Adrenal gland (tissue), 12 donors: ENCODE measurements around the gene RXYLT1. TPM values are rescaled to one million over a fixed set of nuclear protein-coding genes. Genes with fewer than 3 reads are reported as not detected.
"Not testable (repeated sequence)": the region's sequence is repeated elsewhere in the genome, so short reads cannot be mapped to it uniquely, and the experiment has no call there.

ENCODE experiments used
- DNase-seq, 7 donors: peaks; one replicate each; pipeline ENCODE4 v3.0.0-alpha.2; 2019 to 2020
- H3K27ac ChIP-seq, 5 donors: fragments of 200-600 bp; sonication (generic) in 4 of 5; 1 replicate in 3 of 5; 2 replicates in 2 of 5; pipeline versions ENCODE4 v1.5.1 to v1.8.0; 2016 to 2020; ENCODE audit warnings: mild to moderate bottlenecking in 1 of 5
- H3K27me3 ChIP-seq: fragments of 200-600 bp; 2 replicates; pipeline ENCODE4 v1.8.0; 2021
- H3K36me3 ChIP-seq, 2 donors: fragments of 200-600 bp; replicated peaks in 1 of 2; 1 replicate in 1 of 2; 2 replicates in 1 of 2; pipeline versions ENCODE4 v1.5.1 to v1.8.0; 2018 to 2022
- H3K4me1 ChIP-seq, 2 donors: fragments of 200-600 bp; replicated peaks in 1 of 2; 1 replicate in 1 of 2; 2 replicates in 1 of 2; pipeline versions ENCODE4 v1.5.1 to v1.8.0; 2018 to 2021
- H3K4me3 ChIP-seq, 4 donors: fragments of 200-600 bp; sonication (generic) in 3 of 4; one replicate each; pipeline ENCODE4 v1.5.1; 2016 to 2018
- H3K9me3 ChIP-seq, 3 donors: fragments of 200-600 bp; sonication (generic) in 1 of 3; replicated peaks in 1 of 3; 1 replicate in 2 of 3; 2 replicates in 1 of 3; pipeline versions ENCODE4 v1.5.1 to v1.8.0; 2016 to 2021
- POLR2A ChIP-seq, 2 donors: fragments of 450-650 bp; IDR thresholded peaks; one replicate each; pipeline ENCODE4 v1.6.1; 2017; ENCODE audit warnings: antibody characterized with exemption in 2 of 2, mild to moderate bottlenecking in 2 of 2, moderate library complexity in 1 of 2
- WGBS, 4 donors: extraction: QIAGEN DNeasy Blood & Tissue Kit in 2 of 4; methylation state at CpG; one replicate each; pipeline versions ENCODE4 v1.1.5 to v1.1.7; 2013 to 2017; 5-methylcytosine and 5-hydroxymethylcytosine counted together
- intact Hi-C, 2 donors: fragments of 100-400 bp; cut with DNase I; formaldehyde crosslinking; loops; one replicate each; pipeline versions ENCODE4 v1.14.1 to v1.15.0; 2022 to 2023
- polyA plus RNA-seq, 3 donors: library from polyadenylated mRNA; stranded (reverse); fragments of 200-250 nt in 2 of 3; fragments of 350-450 nt in 1 of 3; fragmentation: Illumina TruSeq in 1 of 3; extraction: RNeasy Lipid Tissue Mini Kit (QIAGEN cat#74804) in 1 of 3; gene quantifications; one replicate each; pipeline ENCODE4 v1.2.3, GENCODE V29; 2013 to 2014
- total RNA-seq, 9 donors: library from RNA; depleted of rRNA in 4 of 9; stranded (reverse); fragments of >200 nt in 4 of 9; fragments of 120-200 nt in 1 of 9; fragmentation: NEBNext Ultra II Directional in 1 of 9; extraction: Animal tissue kit (Norgen Biotek cat#: 25700) in 1 of 9; gene quantifications; one replicate each; pipeline versions ENCODE4 v1.1.0 to v1.2.4, GENCODE V29; 2013 to 2023
- TF ChIP-seq, protein P1 (sequence below), 6 experiments: fragments of 450-650 bp in 4 of 6; fragments of 200-600 bp in 2 of 6; sonication (generic) in 1 of 6; IDR thresholded peaks; 1 replicate in 5 of 6; 2 replicates in 1 of 6; pipeline versions ENCODE4 v1.5.1 to v1.8.0; 2016 to 2021; ENCODE audit warnings: antibody characterized with exemption in 6 of 6, mild to moderate bottlenecking in 2 of 6, moderate library complexity in 1 of 6
- donor health status: healthy with polysubstance abuse.
- donor health status: Bipolar disorder and iron deficiency.
- donor health status: DM: yes; HTN: yes; CAD: no.
- donor health status: DM: no; HTN: no; CAD: no.
- donor health status: DM: no; HTN: no; CAD: no.
- donor health status: DM: yes; HTN: yes; CAD: no.

Gene RXYLT1
- total and polyA plus RNA-seq, 12 donors: 13.9 to 44.9 (median 26.3) TPM

DNA sequence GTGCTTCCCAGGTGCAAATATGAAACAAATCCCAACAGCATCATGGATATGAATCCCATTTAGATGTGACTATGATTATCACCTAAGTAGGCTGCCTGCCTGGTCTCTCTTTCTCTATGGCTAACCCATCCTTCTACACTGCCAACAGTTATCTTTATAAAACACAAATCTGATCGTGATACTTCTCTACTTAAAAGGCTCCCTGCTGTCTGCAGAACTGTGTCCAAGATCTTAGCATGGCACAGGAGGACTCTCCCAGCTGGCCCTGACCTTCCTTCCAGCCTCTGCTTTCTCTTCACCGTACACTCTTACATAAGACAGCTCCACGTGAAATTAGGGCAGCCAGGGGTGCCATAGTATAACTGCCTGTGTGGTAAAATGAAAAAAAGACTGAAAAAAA, 61.3 kb downstream of the RXYLT1 start:
- peak in 2 of 7 donors; percentile 39 to 47 for DNase-seq
- TF ChIP-seq, protein P1, sequence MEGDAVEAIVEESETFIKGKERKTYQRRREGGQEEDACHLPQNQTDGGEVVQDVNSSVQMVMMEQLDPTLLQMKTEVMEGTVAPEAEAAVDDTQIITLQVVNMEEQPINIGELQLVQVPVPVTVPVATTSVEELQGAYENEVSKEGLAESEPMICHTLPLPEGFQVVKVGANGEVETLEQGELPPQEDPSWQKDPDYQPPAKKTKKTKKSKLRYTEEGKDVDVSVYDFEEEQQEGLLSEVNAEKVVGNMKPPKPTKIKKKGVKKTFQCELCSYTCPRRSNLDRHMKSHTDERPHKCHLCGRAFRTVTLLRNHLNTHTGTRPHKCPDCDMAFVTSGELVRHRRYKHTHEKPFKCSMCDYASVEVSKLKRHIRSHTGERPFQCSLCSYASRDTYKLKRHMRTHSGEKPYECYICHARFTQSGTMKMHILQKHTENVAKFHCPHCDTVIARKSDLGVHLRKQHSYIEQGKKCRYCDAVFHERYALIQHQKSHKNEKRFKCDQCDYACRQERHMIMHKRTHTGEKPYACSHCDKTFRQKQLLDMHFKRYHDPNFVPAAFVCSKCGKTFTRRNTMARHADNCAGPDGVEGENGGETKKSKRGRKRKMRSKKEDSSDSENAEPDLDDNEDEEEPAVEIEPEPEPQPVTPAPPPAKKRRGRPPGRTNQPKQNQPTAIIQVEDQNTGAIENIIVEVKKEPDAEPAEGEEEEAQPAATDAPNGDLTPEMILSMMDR (IDR thresholded peaks at IDR 0.05): no peak
- TF ChIP-seq POLR2A (IDR thresholded peaks at IDR 0.05): no peak
- intact Hi-C loops: loop anchor here (10.0 kb wide), 2 partner anchors 74 to 104 kb away; no protein-coding TSS in a partner anchor

DNA sequence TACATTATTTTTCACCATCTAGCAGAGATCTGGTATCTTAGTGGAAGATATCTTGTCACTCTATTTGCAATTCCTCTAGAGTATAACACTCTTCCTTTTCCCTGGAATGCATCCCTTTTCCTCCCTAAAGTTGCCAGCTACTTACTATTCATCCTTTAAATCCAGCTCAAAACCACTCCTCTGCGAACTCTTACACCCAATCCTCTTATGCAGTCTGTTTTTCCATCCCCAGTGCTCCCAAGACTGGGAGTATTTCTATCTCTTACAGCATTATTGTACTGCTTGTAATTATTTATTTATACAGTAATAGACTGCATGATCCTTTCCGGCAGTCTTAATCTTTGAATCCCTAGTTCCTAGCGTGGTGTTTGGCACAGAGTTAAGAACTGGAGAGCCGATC, 61.9 kb downstream of the RXYLT1 start:
- Histone ChIP-seq H3K4me1 (peaks cover 3 to 11% of the 10 kb centered on the region in 2 donors), H3K27me3 (no peaks in the 10 kb centered on the region), H3K27ac (peak overlapping the region in 1 of 5 donors; percentile 15), H3K4me3 (no peak overlapping the region), H3K9me3 (no peaks in the 10 kb centered on the region), H3K36me3 (no peaks in the 10 kb centered on the region)
- intact Hi-C loops: loop anchor here (10.0 kb wide), 2 partner anchors 73 to 103 kb away; no protein-coding TSS in a partner anchor
- TF ChIP-seq, protein P1 (IDR thresholded peaks at IDR 0.05): no peak
- no peak for TF ChIP-seq POLR2A (IDR thresholded peaks at IDR 0.05)
- WGBS, 4 donors: 62 to 76% (median 71%) methylated on average over 4 of the region's 4 CpGs
- no peak for DNase-seq

More for the DNA sequence above, 61.3 kb downstream of the RXYLT1 start:
- H3K27ac ChIP-seq: peak overlapping the region in 1 of 5 donors; percentile 15
- H3K4me3 ChIP-seq: no peak overlapping the region
- whole genome bisulfite sequencing, 4 donors: 30 to 46% (median 35%) methylated on average over 3 of the region's 3 CpGs
- no peaks in the 10 kb centered on the region for H3K9me3 ChIP-seq
- no peaks in the 10 kb centered on the region for H3K27me3 ChIP-seq
- peaks cover 0 to 9% of the 10 kb centered on the region in 2 donors for H3K4me1 ChIP-seq
- no peaks in the 10 kb centered on the region for H3K36me3 ChIP-seq

DNA sequence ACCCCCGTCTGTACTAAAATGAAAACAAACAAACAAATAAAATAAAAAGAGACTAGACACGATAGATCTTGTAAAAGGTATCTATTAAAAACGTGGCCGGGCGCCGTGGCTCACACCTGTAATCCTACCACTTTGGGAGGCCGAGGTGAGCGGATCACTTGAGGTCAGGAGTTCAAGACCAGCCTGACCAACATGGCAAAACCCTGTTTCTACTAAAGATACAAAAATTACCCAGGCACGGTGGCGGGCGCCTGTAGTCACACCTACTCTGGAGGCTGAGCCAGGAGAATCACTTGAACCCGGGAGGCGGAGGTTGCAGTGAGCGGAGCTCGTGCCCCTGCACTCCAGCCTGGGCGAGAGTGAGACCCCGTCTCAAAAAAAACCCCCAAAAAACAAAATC, 63.0 kb downstream of the RXYLT1 start:
- peak overlapping the region in 1 of 5 donors; percentile 96 for H3K27ac ChIP-seq
- intact Hi-C loops: loop anchor here (10.0 kb wide), 2 partner anchors 72 to 102 kb away; no protein-coding TSS in a partner anchor
- WGBS, 4 donors: 91 to 97% (median 94%) methylated on average over 17 of the region's 17 CpGs
- H3K9me3 ChIP-seq, H3K36me3 ChIP-seq, H3K4me3 ChIP-seq, H3K27me3 ChIP-seq: not testable (repeated sequence)
- H3K4me1 ChIP-seq: peaks cover 3 to 22% of the 10 kb centered on the region in 2 donors
- DNase-seq: peak in 1 of 7 donors; percentile 32

DNA sequence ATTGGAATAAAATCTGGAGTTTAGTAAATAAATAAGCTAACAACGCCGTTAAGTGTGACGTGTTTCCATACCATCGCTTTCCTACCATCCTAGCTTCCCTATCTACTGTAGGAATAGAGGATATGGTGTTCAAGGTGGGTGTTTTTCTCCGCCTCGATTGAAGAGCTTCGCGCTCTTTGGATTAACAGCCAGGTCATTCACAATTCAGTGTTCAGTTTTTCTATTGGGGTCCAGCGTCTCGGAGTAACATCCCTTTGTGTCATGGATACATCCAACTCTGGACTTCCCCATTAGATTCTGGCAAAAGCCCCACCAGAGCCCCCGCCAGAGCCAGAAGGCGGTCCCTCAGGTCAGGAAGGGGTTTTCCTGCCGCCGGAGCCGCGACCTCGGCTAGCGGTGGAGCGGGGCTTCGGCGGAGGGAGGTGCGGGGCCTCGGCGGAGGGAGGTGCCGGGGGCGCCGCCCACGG, 63.6 kb downstream of the RXYLT1 start:
- Histone ChIP-seq H3K4me3 (peak overlapping the region in 3 of 4 donors; percentile 29 to 76 (median 45)), H3K27ac (peak overlapping the region in 4 of 5 donors; percentile 43 to 96 (median 92)), H3K36me3 (no peaks in the 10 kb centered on the region), H3K9me3 (no peaks in the 10 kb centered on the region), H3K4me1 (peaks cover 3 to 23% of the 10 kb centered on the region in 2 donors), H3K27me3 (no peaks in the 10 kb centered on the region)
- intact Hi-C loops: loop anchor here (10.0 kb wide), 2 partner anchors 72 to 102 kb away; no protein-coding TSS in a partner anchor
- no peak for DNase-seq
- TF ChIP-seq POLR2A (IDR thresholded peaks at IDR 0.05): no peak
- TF ChIP-seq, protein P1 (IDR thresholded peaks at IDR 0.05): no peak
- 8 to 20% (median 10%) methylated on average over 10 to 28 of the region's 28 CpGs for WGBS, 4 donors
